Left lung (tissue), 10 donors: ENCODE measurements around the gene KDM1B. TPM values are rescaled to one million over a fixed set of nuclear protein-coding genes. Genes with fewer than 3 reads are reported as not detected.
"Not testable (repeated sequence)": the region's sequence is repeated elsewhere in the genome, so short reads cannot be mapped to it uniquely, and the experiment has no call there.

ENCODE experiments used
- ATAC-seq: fragments of 200-7000 bp; cut with Tn5 transposase; one replicate; pipeline ENCODE4 v1.9.1; 2020; ENCODE audit warnings: moderate library complexity
- DNase-seq, 4 donors: peaks; one replicate each; pipeline ENCODE4 v3.0.0-alpha.2; 2013 to 2020
- H3K27ac ChIP-seq, 2 donors: fragments of 200-600 bp; sonication (generic) in 1 of 2; one replicate each; pipeline versions ENCODE4 v1.5.0 to v1.8.0; 2020 to 2021
- H3K27me3 ChIP-seq, 2 donors: fragments of 200-600 bp; sonication (generic) in 1 of 2; one replicate each; pipeline versions ENCODE4 v1.5.0 to v1.8.0; 2020 to 2021
- H3K36me3 ChIP-seq, 2 donors: fragments of 200-600 bp; sonication (generic) in 1 of 2; one replicate each; pipeline versions ENCODE4 v1.5.0 to v1.8.0; 2020 to 2021
- H3K4me1 ChIP-seq, 2 donors: fragments of 200-600 bp; one replicate each; pipeline ENCODE4 v1.8.0; 2021
- H3K4me3 ChIP-seq, 2 donors: fragments of 200-600 bp; sonication (generic) in 1 of 2; one replicate each; pipeline versions ENCODE4 v1.5.0 to v1.8.0; 2020 to 2021; ENCODE audit warnings: mild to moderate bottlenecking in 1 of 2
- H3K9me3 ChIP-seq, 2 donors: fragments of 200-600 bp; sonication (generic) in 1 of 2; one replicate each; pipeline versions ENCODE4 v1.5.0 to v1.8.0; 2020 to 2021
- intact Hi-C, 2 donors: fragments of 100-400 bp; cut with DNase I; formaldehyde crosslinking; loops; one replicate each; pipeline versions ENCODE4 v1.11.2 to v1.14.2; 2022
- polyA plus RNA-seq, 6 donors: library from polyadenylated mRNA; unstranded; fragments of 120-200 nt; gene quantifications; one replicate each; pipeline ENCODE4 v1.2.1, GENCODE V29; 2013; ENCODE audit not compliant: insufficient read length in 6 of 6
- total RNA-seq, 2 donors: library from RNA; stranded (reverse); fragmentation: NEBNext Ultra II Directional; extraction: Animal tissue kit (Norgen Biotek cat#: 25700); gene quantifications; one replicate each; pipeline ENCODE4 v1.2.1, GENCODE V29; 2021
- TF ChIP-seq, protein P1 (sequence below), 2 donors: fragments of 200-600 bp; sonication (generic) in 1 of 2; IDR thresholded peaks; one replicate each; pipeline versions ENCODE4 v1.5.0 to v1.8.0; 2021; ENCODE audit warnings: antibody characterized with exemption in 2 of 2
- donor health status: DM: no; HTN: yes; CAD: no.
- donor health status: DM: no; HTN: no; CAD: no.

KDM1B gene
- total and polyA plus RNA-seq, 8 donors: 20.3 to 25.1 (median 22.5) TPM

DNA sequence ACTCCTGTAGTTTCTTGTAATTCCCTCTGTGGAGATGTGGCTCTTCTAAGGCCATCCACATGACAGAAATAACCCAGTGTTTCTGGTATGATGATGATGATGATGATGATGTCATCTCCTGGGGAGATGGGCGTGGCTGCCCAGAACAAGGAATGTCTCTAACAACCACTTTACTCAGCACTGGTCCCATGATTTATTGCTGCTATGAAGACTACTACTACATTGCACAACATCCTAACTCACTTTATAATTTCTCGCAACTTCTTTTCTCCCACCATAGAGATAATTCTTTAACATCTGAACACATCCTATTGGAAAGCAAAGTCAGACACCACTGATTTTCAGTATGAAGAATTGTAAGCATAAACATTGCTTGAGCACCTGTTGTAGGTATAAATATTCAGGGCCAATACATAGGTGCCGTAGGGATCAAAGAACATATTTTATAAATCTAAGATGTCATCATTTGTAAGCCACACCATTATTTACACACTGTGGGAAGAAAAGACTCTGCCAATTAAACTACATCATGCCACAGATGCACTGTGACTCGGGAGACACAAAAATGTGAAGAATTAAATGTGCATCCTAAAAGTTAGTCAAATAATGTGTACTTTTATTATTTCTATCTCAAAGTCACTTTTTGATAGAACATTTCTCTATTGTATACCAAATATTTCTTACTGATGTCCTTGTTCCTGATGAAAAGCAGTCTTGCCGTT is 6.8 kb upstream of the KDM1B start:
- H3K27ac ChIP-seq: no peak overlapping the region
- ATAC-seq (peak; percentile 47), DNase-seq (no peak)

DNA sequence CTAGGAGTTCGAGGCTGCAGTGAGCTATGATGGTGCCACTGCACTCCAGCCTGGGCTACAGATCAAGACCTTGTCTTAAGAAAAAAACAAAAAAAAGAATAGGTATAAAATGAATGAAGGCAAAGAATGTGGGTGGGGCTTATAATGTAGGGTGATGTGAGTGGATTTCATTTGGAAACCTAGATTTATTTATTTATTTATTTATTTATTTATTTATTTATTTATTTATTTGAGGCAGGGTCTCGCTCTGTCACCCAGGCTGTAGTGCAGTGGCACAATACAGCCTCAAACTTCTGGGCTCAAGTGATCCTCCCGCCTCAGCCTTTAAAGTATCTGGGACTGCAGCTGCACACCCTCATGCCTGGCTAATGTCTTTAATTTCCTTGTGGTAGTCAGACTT is 3.8 kb upstream of the KDM1B start:
- intact Hi-C loops, H3K9me3 ChIP-seq, ATAC-seq: not testable (repeated sequence)

More for the DNA sequence above, 6.8 kb upstream of the KDM1B start:
- intact Hi-C loops: no loop called here
- Histone ChIP-seq H3K36me3 (peaks cover 0 to 33% of the 10 kb centered on the region in 2 donors), H3K9me3 (no peaks in the 10 kb centered on the region), H3K4me1 (peaks cover 4 to 9% of the 10 kb centered on the region in 2 donors), H3K4me3 (no peak overlapping the region), H3K27me3 (no peaks in the 10 kb centered on the region)
- TF ChIP-seq, protein P1, sequence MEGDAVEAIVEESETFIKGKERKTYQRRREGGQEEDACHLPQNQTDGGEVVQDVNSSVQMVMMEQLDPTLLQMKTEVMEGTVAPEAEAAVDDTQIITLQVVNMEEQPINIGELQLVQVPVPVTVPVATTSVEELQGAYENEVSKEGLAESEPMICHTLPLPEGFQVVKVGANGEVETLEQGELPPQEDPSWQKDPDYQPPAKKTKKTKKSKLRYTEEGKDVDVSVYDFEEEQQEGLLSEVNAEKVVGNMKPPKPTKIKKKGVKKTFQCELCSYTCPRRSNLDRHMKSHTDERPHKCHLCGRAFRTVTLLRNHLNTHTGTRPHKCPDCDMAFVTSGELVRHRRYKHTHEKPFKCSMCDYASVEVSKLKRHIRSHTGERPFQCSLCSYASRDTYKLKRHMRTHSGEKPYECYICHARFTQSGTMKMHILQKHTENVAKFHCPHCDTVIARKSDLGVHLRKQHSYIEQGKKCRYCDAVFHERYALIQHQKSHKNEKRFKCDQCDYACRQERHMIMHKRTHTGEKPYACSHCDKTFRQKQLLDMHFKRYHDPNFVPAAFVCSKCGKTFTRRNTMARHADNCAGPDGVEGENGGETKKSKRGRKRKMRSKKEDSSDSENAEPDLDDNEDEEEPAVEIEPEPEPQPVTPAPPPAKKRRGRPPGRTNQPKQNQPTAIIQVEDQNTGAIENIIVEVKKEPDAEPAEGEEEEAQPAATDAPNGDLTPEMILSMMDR (IDR thresholded peaks at IDR 0.05): no peak

DNA sequence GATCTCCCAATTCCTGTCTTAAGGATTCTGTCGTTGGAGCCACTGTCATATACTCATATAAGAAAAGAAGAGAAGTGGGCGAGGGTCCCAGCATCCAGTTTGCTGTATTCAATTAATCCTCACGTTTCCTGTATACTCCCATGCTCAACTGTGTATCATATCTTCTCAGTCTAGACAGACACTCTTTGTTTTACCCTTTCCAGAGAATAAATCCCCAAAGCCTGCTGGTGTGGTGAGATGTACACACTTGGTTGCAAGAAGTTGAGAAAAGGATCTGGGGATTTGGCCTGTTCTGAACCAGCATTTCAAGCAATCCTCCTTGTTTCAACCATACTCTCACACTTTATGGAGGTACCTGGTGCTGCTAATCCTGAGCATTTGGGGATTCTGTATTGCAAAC is 3.4 kb upstream of the KDM1B start:
- Histone ChIP-seq H3K27ac (no peak overlapping the region), H3K4me1 (peaks cover 13 to 30% of the 10 kb centered on the region in 2 donors), H3K4me3 (no peak overlapping the region), H3K9me3 (no peaks in the 10 kb centered on the region), H3K27me3 (no peaks in the 10 kb centered on the region), H3K36me3 (peaks cover 0 to 9% of the 10 kb centered on the region in 2 donors)
- ATAC-seq (no peak), DNase-seq (no peak)
- intact Hi-C loops: no loop called here
- TF ChIP-seq, protein P1 (IDR thresholded peaks at IDR 0.05): no peak

More for the DNA sequence above, 3.8 kb upstream of the KDM1B start:
- H3K27me3 ChIP-seq, DNase-seq, H3K27ac ChIP-seq, H3K4me3 ChIP-seq: not testable (repeated sequence)
- Histone ChIP-seq H3K4me1 (peaks cover 13 to 26% of the 10 kb centered on the region in 2 donors), H3K36me3 (peaks cover 0 to 13% of the 10 kb centered on the region in 2 donors)

DNA sequence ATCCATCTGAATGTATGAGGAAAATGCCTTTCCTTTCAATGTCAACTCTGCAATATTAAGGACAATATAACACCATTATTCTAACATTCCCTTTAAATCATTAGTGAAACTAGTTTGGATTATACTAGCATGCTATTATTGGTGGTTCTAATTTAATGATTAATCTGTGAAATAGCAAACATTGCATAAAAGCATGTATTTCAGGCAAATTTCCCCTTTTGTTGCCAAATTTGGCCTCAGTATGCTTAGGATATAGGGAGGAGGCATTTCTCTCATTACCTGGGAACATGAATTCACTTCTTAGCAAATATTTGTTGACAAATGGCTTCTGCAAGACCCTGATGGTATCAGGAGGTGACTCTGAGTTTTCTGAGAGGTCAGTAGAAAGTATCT is 1.9 kb upstream of the KDM1B start:
- H3K9me3 ChIP-seq: no peaks in the 10 kb centered on the region
- no peak overlapping the region for H3K4me3 ChIP-seq
- TF ChIP-seq, protein P1 (IDR thresholded peaks at IDR 0.05): no peak
- H3K27ac ChIP-seq: peak overlapping the region in 1 of 2 donors; percentile 59
- H3K27me3 ChIP-seq: no peaks in the 10 kb centered on the region
- intact Hi-C loops: no loop called here
- DNase-seq (no peak), ATAC-seq (no peak)
- H3K36me3 ChIP-seq: no peaks in the 10 kb centered on the region
- peaks cover 13 to 30% of the 10 kb centered on the region in 2 donors for H3K4me1 ChIP-seq

DNA sequence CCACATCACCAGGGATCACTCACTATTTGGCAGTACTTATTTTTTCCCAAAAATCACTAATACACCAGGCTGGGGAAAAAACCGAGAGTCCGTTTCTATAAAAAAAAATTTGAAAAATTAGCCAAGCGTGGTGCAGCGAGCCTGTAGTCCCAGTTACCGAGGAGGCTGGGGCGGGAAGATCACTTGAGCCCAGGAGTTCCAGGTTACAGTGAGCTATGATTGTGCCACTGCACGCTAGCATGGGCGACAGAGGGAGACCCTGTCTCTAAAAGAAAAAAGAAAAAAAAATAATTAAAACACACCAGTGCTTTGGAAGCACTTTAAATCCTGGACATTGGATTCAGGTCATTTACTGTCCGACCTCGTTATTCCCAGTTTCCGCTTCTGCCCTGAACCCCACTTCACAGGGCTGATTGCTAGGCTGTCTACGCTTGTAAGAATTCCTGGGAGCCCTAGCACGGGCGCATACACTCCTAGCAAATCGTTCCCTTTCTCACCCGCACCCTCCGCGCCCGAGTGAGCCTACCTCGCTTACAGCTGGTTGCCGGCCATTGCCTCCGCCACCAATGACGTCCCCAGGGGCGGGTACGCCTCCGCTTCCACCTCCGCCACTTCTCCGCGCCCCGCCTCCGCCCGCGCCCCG is 594 bp upstream of the KDM1B start, which contains the start of gene TPMT:
TPMT (minus strand) TSS at position 571 of the 643 bp plus-strand sequence. CDS start 5,950 bp downstream, outside the sequence.
- peaks cover 0 to under 1% of the 10 kb centered on the region in 2 donors for H3K36me3 ChIP-seq
- intact Hi-C loops: no loop called here

More for the DNA sequence above, 594 bp upstream of the KDM1B start, which contains the start of gene TPMT:
- H3K27ac ChIP-seq: peak within 1 kb of the TSS; percentile 84 to 97
- H3K27me3 ChIP-seq: no peaks in the 10 kb centered on the region
- ATAC-seq (peak; percentile 16), DNase-seq (peak in 2 of 4 donors; percentile 7 to 38)
- H3K9me3 ChIP-seq: no peaks in the 10 kb centered on the region
- TF ChIP-seq, protein P1 (IDR thresholded peaks at IDR 0.05): no peak
- H3K4me3 ChIP-seq: peak within 1 kb of the TSS; percentile 88 to 93
- peaks cover 13 to 30% of the 10 kb centered on the region in 2 donors for H3K4me1 ChIP-seq
